Gastroesophageal sphincter (tissue), 4 donors: ENCODE data around the gene RMI2. TPM values are rescaled to one million over a fixed set of nuclear protein-coding genes. Genes with fewer than 3 reads are reported as not detected.

Experiments used
- ATAC-seq: fragments of 150-250 bp; one replicate; pipeline ENCODE4 v1.9.1; 2016; ENCODE audit warnings: mild to moderate bottlenecking, moderate library complexity
- H3K27ac ChIP-seq, 4 donors: fragments of 200-600 bp; sonication (generic) in 3 of 4; 1 replicate in 3 of 4; 2 replicates in 1 of 4; pipeline ENCODE4 v1.5.1; 2016 to 2019
- H3K27me3 ChIP-seq: fragments of 200-600 bp; sonication (generic); one replicate; pipeline ENCODE4 v1.5.1; 2019
- H3K36me3 ChIP-seq, 2 donors: fragments of 200-600 bp; sonication (generic); one replicate each; pipeline ENCODE4 v1.5.1; 2019; ENCODE audit warnings: control low read depth in 1 of 2
- H3K4me1 ChIP-seq, 3 donors: fragments of 200-600 bp; sonication (generic); 1 replicate in 2 of 3; 2 replicates in 1 of 3; pipeline ENCODE4 v1.5.1; 2016 to 2019; ENCODE audit warnings: control low read depth in 2 of 3
- H3K4me3 ChIP-seq, 2 donors: fragments of 200-600 bp; sonication (generic); one replicate each; pipeline ENCODE4 v1.5.1; 2019; ENCODE audit warnings: mild to moderate bottlenecking in 1 of 2, moderate library complexity in 1 of 2
- H3K9me3 ChIP-seq, 3 donors: fragments of 200-600 bp; sonication (generic); one replicate each; pipeline ENCODE4 v1.5.1; 2017 to 2019; ENCODE audit warnings: control low read depth in 2 of 3
- CTCF ChIP-seq, 4 experiments: fragments of 200-600 bp in 2 of 4; fragments of 450-650 bp in 2 of 4; sonication (generic) in 1 of 4; IDR thresholded peaks; one replicate each; pipeline ENCODE4 v1.5.1; 2017 to 2019; ENCODE audit warnings: antibody characterized with exemption in 4 of 4, mild to moderate bottlenecking in 2 of 4, moderate library complexity in 2 of 4
- EP300 ChIP-seq: sonication (generic); formaldehyde crosslinking; IDR thresholded peaks from one replicate; pipeline ENCODE4 v1.6.1; 2017; ENCODE audit warnings: antibody characterized with exemption, mild to moderate bottlenecking
- POLR2A ChIP-seq, 2 donors: fragments of 450-650 bp; IDR thresholded peaks; one replicate each; pipeline ENCODE4 v1.6.1; 2017; ENCODE audit warnings: antibody characterized with exemption in 2 of 2, mild to moderate bottlenecking in 2 of 2, moderate library complexity in 1 of 2
- POLR2AphosphoS5 ChIP-seq: sonication (generic); formaldehyde crosslinking; IDR thresholded peaks from one replicate; pipeline ENCODE4 v1.6.1; 2017; ENCODE audit warnings: antibody characterized with exemption
- WGBS, 2 donors: methylation state at CpG; one replicate each; pipeline ENCODE4 v1.1.5; 2018; ENCODE audit warnings: low coverage in 1 of 2; 5-methylcytosine and 5-hydroxymethylcytosine counted together
- small RNA-seq, 4 donors: library from RNA; depleted of rRNA; stranded (forward); fragments of <200 nt; gene quantifications; one replicate each; pipeline ENCODE3, GENCODE V24; 2016
- total RNA-seq, 4 donors: library from RNA; depleted of rRNA; stranded (reverse); fragments of >200 nt; gene quantifications; one replicate each; pipeline ENCODE4 v1.1.0, GENCODE V29; 2016

Gene RMI2
- total RNA-seq, 4 donors from 2014 or later = 0.31 to 1.8 (median 1.4) TPM

- Histone ChIP-seq H3K36me3 (no peaks in the 10 kb centered on the region), H3K9me3 (no peaks in the 10 kb centered on the region), H3K4me3 (no peak overlapping the region), H3K27me3 (no peaks in the 10 kb centered on the region), H3K4me1 (peaks cover 0 to 5% (median 0%) of the 10 kb centered on the region in 3 donors), H3K27ac (no peak overlapping the region)
- no peak for ATAC-seq
- TF ChIP-seq POLR2AphosphoS5 (no peak), CTCF (IDR thresholded peaks at IDR 0.05) (no peak), POLR2A (IDR thresholded peaks at IDR 0.05) (no peak), EP300 (no peak)
- WGBS, 2 donors = 92 to 100% methylated on average over 2 to 6 of the region's 14 CpGs
These were observed 53.6 kb downstream of the RMI2 start for GRCh38 chr16:11398851-11399250.

GRCh38 chr16:11399261-11399831 lies 54.1 kb downstream of the RMI2 start:
- no peaks in the 10 kb centered on the region for H3K36me3 ChIP-seq
- peaks cover 0 to 5% (median 0%) of the 10 kb centered on the region in 3 donors for H3K4me1 ChIP-seq
- H3K4me3 ChIP-seq = no peak overlapping the region
- WGBS, 2 donors = no CpG with 5 or more reads among the region's 22 CpGs
- ATAC-seq = no peak
- no peak overlapping the region for H3K27ac ChIP-seq
- no peaks in the 10 kb centered on the region for H3K27me3 ChIP-seq
- no peak for TF ChIP-seq POLR2AphosphoS5
- TF ChIP-seq CTCF (IDR thresholded peaks at IDR 0.05) = no peak
- TF ChIP-seq EP300 = no peak
- H3K9me3 ChIP-seq = no peaks in the 10 kb centered on the region

- no peaks in the 10 kb centered on the region for H3K36me3 ChIP-seq
- TF ChIP-seq POLR2A (IDR thresholded peaks at IDR 0.05) (no peak), CTCF (IDR thresholded peaks at IDR 0.05) (no peak), EP300 (no peak), POLR2AphosphoS5 (no peak)
- no peak overlapping the region for H3K4me3 ChIP-seq
- 80 to 89% methylated on average over 6 of the region's 7 CpGs for WGBS, 2 donors
- no peaks in the 10 kb centered on the region for H3K9me3 ChIP-seq
- peaks cover 0 to 5% (median 0%) of the 10 kb centered on the region in 3 donors for H3K4me1 ChIP-seq
- H3K27ac ChIP-seq = no peak overlapping the region
- H3K27me3 ChIP-seq = no peaks in the 10 kb centered on the region
- ATAC-seq = no peak
These were observed 54.8 kb downstream of the RMI2 start for GRCh38 chr16:11400076-11400475.

Small RNA genes within 50 kb of the gene (small RNA-seq; reads per million reads assigned to genes)
- gene AC099489.2 = 0 reads per million in 4 donors
- gene MIR548H2 = 0 reads per million in 4 donors
- 0 reads per million in 4 donors for gene RF00019

Other genes starting within 250 kb of the RMI2 start
- 10 to 100 TPM in 1 of 4 donors, 1 to 10 TPM in 3; 5.3 to 10.5 (median 6.9) TPM for gene SOCS1, start 89.3 kb upstream of the RMI2 start, total RNA-seq
- not detected for gene TNP2, start 76.1 kb upstream of the RMI2 start, total RNA-seq
- gene PRM3, start 71.8 kb upstream of the RMI2 start, total RNA-seq = not detected
- not detected for gene PRM2, start 69.0 kb upstream of the RMI2 start, total RNA-seq
- not detected for gene PRM1, start 64.1 kb upstream of the RMI2 start, total RNA-seq
- 10 to 100 TPM; 31.6 to 95.0 (median 44.5) TPM for gene LITAF, start 241.5 kb downstream of the RMI2 start, total RNA-seq